ENCODE data around the gene RAI14.

The RAI14 gene

GRCh38 chr5:34675857-34676256 is 19.7 kb downstream of the RAI14 start:
- no peak for DNase-seq (ENCODE audit: low read depth in 2 of 2)

- DNase-seq (ENCODE audit: low read depth in 2 of 2) = no peak
Measured at GRCh38 chr5:34676416-34676815, 20.3 kb downstream of the RAI14 start.

- no peak for DNase-seq (ENCODE audit: low read depth in 2 of 2)
Measured at GRCh38 chr5:34677428-34677827, 21.3 kb downstream of the RAI14 start.

- DNase-seq (ENCODE audit: low read depth in 2 of 2) = no peak
Measured at GRCh38 chr5:34680896-34681295, 24.8 kb downstream of the RAI14 start.

- DNase-seq (ENCODE audit: low read depth in 2 of 2) = no peak
Measured at GRCh38 chr5:34682926-34683623, 26.9 kb downstream of the RAI14 start.

GRCh38 chr5:34684281-34684979 is 28.3 kb downstream of the RAI14 start:
- no peak for DNase-seq (ENCODE audit: low read depth in 2 of 2)

DNA sequence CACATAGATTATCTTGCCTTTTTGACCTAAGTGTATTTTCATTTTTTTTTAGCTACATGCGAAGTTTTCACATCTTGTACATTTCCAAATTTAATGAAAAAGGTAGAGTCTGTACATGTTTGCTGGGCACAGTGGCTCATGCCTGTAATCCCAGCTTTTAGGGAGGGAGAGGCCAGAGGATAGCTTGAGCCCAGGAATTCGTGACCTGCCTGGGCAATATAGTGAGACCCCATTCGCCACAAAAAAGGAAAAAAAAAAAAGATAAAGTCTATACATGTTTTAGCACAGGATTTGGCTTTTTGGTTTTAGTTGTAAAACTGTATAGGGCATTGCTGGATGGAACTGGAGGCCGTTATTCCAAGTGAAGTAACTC is 28.8 kb downstream of the RAI14 start:
- DNase-seq (ENCODE audit: low read depth in 2 of 2) = no peak

GRCh38 chr5:34685485-34686165 is 29.5 kb downstream of the RAI14 start:
- no peak for DNase-seq (ENCODE audit: low read depth in 2 of 2)

DNA sequence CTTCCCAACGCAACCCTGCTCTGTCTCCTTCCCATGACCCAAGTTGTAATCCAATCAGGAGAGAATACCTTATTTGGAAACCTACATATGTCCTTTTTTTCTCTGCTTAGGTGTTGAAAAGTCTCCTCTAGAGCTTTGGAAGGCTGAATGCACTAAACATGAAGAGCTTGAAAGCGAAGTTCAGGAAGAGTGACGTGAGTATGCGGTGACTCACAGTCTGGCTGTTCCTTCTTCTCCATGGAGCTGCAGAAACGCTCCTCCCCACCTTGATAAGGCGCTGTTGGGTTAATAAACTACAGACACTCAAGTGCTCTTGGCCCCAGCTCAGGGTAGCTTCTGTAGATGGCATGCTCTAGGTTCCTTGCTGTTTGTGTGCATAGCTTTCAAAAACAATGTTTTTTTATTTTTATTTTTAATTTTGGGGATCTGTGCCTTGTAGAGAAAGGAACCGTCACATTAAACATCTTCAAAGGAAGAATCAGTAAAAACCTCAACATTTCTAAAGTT is 30.7 kb downstream of the RAI14 start:
- DNase-seq (ENCODE audit: low read depth in 2 of 2) = no peak

- no peak for DNase-seq (ENCODE audit: low read depth in 2 of 2)
Measured at GRCh38 chr5:34687269-34688011, 31.3 kb downstream of the RAI14 start.

GRCh38 chr5:34688015-34688810 is 32.1 kb downstream of the RAI14 start:
- DNase-seq (ENCODE audit: low read depth in 2 of 2) = no peak

DNA sequence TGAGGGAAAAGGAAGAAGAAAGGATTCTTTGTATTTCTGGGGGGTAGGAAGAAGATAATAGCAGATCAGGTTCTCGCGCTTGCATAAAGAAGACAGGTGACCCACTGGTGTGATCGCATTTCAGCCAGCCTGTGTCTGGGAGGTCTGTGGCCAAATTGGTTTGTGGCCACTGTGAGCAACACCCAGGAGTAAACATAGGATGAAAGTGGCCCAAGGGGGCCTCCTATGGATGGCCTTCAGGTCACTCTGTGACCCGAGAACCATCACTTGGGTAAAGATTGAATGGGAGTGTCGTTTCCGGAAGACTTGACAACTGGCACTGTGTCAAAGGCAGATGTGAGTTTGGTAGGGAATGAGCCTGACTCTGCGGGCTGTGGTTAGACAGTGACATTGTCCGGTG is 34.2 kb downstream of the RAI14 start:
- DNase-seq (ENCODE audit: low read depth in 2 of 2) = no peak

DNA sequence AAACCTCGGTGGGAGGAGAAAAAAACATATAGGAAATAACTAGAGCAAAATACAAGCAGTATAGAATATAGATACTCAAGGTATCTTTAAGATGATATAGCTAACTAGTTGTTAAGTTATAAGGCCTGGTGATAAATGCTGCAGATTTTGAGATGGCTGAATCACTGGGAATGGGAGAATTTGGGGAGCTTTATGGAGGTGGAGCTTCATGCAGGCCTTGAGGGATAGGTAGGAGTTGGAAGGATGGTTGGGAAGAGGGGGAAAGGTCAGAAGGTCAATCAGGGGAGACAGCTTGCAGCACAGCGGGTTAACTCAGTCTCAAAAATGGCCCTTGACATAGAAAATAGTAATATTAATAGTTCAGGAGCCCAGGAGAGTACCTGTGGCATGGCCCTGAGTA is 34.8 kb downstream of the RAI14 start:
- no peak for DNase-seq (ENCODE audit: low read depth in 2 of 2)

- DNase-seq (ENCODE audit: low read depth in 2 of 2) = no peak
Measured at GRCh38 chr5:34691326-34691725, 35.2 kb downstream of the RAI14 start.

DNA sequence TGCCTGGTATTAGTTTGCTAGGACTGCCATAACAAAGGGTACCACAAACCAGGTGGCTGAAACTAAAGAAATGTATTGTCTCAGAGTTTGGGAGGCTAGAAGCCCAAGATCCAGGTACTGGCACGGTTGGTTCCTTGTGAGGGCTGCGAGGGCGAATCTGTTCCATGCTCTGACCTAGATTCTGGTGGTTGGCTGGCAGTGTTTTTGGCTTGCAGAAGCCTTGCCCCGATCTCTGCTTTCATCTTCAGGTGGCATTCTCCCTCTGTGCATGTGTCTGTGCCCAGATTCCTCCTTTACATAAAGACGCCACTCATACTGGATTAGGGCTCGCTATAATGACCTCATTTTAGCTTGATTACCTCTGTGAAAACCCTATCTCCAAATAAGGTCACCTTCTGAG is 36.7 kb downstream of the RAI14 start:
- no peak for DNase-seq (ENCODE audit: low read depth in 2 of 2)

GRCh38 chr5:34694012-34694411 is 37.9 kb downstream of the RAI14 start:
- no peak for DNase-seq (ENCODE audit: low read depth in 2 of 2)

DNA sequence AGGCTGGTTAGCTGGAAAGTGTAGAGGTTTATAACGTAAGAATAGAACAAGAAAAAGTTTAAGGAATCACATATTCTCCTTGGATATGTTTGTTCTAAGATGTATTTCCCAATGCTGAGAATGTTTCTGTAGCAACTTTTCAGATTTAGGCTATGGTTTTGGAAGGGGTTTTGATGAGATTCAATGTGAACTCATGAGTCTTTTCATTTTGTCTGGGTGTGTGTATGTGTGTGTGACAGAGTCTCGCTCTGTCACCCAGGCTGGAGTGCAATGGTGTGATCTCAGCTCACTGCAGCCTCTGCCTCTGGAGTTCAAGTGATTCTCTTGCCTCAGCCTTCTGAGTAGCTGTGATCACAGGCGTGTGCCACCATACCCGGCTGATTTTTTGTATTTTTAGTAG is 38.6 kb downstream of the RAI14 start:
- DNase-seq (ENCODE audit: low read depth in 2 of 2) = no peak

GRCh38 chr5:34695275-34696027 is 39.3 kb downstream of the RAI14 start:
- DNase-seq (ENCODE audit: low read depth in 2 of 2) = no peak

- DNase-seq (ENCODE audit: low read depth in 2 of 2) = no peak
Measured at GRCh38 chr5:34697308-34698108, 41.4 kb downstream of the RAI14 start.

DNA sequence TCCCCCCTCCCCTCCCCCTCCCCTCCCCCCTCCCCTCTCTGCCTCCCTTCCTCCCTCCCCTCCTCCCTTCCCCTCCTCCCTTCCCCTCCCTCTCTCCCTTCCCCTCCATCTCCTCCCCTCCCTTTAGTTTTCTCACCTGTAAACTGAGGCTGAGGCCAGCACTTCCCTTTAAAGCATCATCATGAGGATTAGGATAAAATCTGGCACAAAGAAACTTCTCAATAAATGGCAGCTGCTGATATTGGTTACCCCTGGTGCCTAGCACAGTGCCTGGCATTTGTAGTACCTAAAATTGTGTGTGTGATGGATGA is 41.9 kb downstream of the RAI14 start:
- no peak for DNase-seq (ENCODE audit: low read depth in 2 of 2)
